Hepatic stellate cell (primary cell): ENCODE results near the gene OR2S2.
"Not testable (repeated sequence)": the region's sequence is repeated elsewhere in the genome, so short reads cannot be mapped to it uniquely, and the experiment has no call there.

Experiments used
- DNase-seq: peaks from one replicate; pipeline ENCODE4 v3.0.0; 2011; ENCODE audit warnings: low spot score

Gene OR2S2

GRCh38 chr9:35962126-35962906 is 4.4 kb upstream of the OR2S2 start:
- DNase-seq, result peak; percentile 86

DNA sequence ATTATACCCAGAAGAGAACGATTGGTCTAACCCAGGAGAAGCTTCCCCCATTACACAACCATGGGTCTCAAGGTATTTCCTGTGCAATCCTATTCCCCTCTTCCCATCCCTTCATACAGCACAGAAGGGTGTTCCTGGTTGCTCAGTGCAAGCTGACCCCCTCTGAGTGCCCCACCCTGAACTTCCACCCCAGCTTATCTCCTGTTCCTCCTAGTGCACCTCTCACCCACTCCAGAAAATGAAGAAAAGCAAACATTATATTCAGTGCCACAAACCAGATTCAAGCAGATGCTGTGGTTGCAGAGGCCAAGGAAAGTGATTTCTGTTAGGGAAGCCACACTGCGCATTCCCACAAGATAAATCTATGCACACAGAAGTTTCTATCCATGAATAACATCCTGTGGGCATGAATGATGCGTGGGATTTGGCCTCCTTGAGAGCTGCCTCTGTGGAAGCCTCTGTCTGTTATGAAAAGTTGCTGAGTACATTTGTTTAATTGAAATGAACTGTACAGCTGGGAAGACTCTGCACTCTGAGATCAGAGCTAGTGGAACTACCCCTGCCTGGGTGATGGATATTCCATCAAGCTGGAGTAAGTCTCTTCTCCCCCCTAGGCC is 2.2 kb upstream of the OR2S2 start:
- peak; percentile 41 for DNase-seq

- DNase-seq, result no peak
Measured at GRCh38 chr9:35956651-35957050, 1.3 kb downstream of the OR2S2 start.

GRCh38 chr9:35954942-35955546 is 2.9 kb downstream of the OR2S2 start:
- DNase-seq, result peak; percentile 49

DNA sequence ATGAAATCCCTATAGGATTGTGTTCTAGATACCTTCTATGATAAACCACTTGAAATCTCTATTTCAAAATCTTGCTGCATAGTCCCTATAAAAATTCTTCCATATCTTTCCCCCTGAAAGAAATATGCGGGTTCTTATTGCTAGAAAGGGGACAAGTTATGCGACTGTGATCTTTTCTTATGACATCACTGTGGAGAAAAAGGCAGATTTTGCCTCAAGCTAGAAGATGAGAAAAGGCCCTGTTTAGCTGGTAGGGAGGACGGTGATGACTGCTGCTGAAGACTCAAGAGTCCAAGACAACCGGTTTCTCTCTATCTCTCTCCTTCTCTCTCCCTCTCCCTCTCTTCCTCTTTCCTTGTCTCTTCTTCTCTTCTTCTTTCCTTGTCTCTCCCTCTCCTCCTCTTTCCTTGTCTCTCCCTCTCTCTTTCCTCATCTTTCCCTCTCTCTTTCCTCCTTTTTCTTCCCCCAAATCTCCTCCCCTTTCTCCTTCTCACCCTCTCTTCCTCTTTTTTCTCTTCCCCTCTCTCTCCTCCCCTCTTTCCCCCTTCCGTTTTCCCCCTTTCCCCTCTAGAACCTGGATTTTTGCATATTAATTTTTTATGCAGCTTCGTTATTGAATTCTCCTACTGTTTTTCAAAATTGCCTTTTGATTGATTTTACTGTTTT is 5.3 kb downstream of the OR2S2 start:
- DNase-seq, result no peak

- DNase-seq, result no peak
Measured at GRCh38 chr9:35951736-35952135, 6.2 kb downstream of the OR2S2 start.

- DNase-seq, result no peak
Measured at GRCh38 chr9:35948901-35949318, 9.0 kb downstream of the OR2S2 start.

DNA sequence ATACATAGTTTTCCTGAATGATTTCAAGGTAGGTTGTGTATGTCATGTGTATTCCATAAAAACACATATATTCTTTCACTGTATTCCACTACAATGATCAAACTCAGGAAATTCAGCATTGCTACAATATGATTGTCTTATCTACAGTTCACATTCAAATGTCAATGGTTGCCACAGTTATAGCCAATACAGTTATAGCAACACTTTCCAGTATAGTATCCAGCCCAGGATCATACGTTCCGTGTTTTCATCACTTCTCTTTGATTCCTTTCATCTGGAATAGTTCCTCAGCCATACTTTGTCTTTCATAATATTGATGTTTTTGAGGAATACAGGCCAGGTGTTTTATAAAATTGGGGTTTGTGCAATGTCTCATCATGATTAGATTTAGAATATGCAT is 9.5 kb downstream of the OR2S2 start:
- DNase-seq, result no peak

GRCh38 chr9:35945341-35946018 is 12.5 kb downstream of the OR2S2 start:
- peak; percentile 67 for DNase-seq

DNA sequence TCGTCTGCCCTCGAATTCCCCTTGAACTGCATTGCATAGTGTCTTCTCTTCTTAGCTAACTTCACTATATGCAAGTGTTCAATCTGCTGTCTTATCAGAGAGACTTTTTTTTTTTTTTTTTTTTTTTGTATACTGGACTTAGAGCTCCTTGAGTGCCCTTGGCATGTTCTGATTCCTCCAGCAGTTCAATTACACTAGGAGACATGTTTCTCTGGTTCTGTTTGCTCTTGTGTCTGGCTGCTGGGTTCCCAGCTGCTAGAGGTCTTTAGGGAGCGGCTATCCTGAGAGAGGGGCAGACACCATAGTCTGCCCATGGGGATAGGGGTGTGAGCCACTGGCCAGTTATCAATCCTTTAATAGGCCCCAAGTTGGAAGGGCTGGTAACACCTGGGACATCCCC is 13.1 kb downstream of the OR2S2 start:
- no peak for DNase-seq

GRCh38 chr9:35944173-35944572 is 13.8 kb downstream of the OR2S2 start:
- DNase-seq, result no peak

GRCh38 chr9:35942286-35942685 is 15.7 kb downstream of the OR2S2 start:
- DNase-seq, result no peak

- DNase-seq, result no peak
Measured at GRCh38 chr9:35940458-35941407, 17.2 kb downstream of the OR2S2 start.

DNA sequence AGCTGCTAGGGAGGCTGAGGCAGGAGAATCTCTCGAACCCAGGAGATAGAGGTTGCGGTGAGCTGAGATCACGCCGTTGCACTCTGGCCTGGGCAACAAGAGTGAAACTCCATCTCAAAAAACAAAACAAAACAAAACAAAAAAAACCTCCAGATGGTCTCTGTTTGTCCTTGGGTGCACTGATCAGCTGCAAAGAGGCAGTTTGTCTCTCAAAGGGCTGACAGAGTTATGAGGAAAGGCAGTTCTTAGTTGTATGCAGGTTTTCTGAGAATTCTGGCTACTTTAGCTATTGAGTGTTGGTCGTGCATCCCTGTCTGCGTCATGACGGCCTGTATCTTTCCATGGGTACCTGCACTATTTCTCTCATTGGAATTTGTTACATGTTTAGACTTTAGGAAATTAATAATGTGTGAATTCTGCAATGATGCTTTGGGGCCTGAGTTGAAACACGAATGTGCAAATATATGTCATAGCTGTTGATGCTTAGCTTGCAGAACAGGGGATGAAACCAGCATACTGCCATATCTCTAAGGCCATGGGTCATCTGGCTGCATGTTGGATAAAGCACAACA is 18.2 kb downstream of the OR2S2 start:
- no peak for DNase-seq

- no peak for DNase-seq
Measured at GRCh38 chr9:35938474-35939356, 19.2 kb downstream of the OR2S2 start.

GRCh38 chr9:35937227-35937626 is 20.7 kb downstream of the OR2S2 start:
- no peak for DNase-seq

DNA sequence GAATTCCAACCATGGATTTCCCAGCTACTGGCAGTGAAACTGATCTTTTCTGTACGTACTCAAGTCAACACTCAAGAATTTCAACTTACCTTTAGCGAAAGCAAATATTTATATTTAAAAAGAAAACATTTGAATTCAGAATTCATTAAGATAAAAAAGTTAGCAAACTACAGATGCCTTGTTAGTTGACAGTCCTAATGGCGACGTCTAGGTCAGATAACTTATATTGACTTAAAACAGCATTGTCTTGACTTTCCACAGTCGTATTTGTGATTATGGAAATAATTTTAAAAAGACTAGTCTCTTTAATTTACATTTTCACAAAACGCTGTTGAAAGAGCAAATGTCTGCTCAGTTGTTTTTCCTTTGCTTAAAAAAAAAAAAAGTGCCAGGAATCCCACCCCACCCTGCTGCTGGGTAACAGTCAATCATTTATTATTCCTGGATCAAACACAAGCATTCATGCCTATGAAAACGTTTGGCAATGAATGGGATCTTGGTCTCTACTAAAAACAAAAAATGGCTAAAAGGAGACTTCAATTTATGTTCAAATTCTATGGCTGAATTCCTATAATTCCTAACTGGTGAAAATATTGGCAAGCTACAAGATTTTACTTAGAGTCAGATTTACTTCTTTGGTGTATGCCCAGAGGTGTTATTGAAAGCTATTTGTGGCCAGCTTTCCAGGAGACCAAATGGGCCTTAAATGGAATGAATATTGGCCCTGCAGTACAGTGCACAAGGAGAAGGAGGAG is 22.0 kb downstream of the OR2S2 start:
- DNase-seq, result peak; percentile 64

GRCh38 chr9:35935261-35935660 is 22.7 kb downstream of the OR2S2 start:
- DNase-seq, result no peak

- DNase-seq, result not testable (repeated sequence)
Measured at GRCh38 chr9:35934069-35934468, 23.9 kb downstream of the OR2S2 start.
